GM19372 (cell line): Measurements from ENCODE around the gene TFEB.

Experiments used
- ATAC-seq: cut with Tn5 transposase; IDR thresholded peaks from one replicate; pipeline ENCODE4 v1.9.1; 2021; ENCODE audit warnings: mild to moderate bottlenecking, low read depth, moderate library complexity; ENCODE audit not compliant: unreplicated experiment

Gene TFEB

DNA sequence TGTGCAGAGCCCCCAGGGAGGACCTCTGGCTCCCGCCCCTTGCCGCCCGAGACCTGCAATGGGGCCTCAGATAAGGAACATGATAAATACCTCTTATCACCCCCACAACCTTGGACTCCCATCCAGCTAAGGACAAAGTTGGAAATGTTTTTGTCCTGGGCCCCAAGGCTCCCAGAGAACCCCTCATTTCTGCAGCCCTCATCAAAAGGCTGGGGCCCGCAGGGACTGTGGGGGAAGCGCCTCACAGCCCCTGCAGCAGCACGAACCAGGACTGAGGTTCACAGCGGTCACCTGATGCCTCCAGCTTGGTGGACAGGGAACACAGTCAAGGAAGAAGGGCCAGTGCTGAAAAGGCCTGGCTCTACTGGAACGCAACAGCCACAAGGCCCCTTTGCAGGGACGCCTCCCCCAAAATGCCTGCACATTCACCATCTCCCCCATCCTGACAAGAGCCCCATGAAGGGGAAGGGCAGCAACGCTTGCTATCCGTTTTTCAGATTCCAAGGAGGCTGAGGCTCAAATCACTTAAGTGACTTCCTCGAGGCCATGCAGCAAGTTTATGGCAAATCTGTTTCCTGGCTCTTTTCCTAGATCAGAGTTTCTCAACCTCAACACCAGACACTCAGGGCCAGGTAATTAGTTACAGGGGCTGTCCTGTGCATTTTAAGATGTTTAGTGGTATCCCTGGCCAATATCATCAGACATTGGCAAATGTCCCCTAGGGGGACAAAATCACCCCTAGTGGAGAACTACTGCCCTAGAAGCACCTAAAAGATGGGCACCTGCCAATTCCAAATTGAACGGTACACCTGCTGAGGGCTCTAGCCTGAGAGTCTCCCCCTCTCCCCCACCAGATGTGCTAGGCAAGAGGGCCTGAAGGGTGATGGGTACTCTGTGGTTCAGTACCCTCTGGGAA lies 10.6 kb downstream of the TFEB start:
- no peak for ATAC-seq

- no peak for ATAC-seq
Measured at GRCh38 chr6:41724228-41724580, 11.2 kb downstream of the TFEB start.

- ATAC-seq: peak; percentile 69
Measured at GRCh38 chr6:41723530-41724227, 11.7 kb downstream of the TFEB start.

DNA sequence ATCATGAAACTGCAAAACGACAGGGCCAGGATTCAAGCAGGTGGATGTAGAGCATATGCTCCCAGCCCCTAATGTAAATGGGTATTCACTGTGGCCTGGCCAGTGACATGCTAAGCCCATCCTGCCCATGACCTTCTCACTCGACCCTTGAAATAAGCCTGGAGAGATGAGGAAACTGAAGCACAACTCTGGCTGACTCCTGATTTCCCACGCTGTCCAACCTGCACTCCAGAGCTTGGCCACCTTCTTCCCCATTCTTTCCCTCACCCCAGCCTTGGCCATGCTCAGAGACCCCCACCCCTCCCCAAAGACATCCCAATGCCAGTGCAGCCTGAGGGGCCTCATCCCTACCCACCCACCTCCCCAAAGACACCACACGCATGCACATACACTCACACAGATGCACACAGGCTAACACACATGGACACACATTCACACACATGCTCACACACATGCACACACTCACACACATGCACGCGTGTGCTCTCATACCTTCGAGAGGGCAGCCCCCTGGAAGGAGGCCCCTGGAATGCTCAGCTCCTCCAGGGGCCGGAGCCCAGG lies 12.4 kb downstream of the TFEB start:
- ATAC-seq: no peak

DNA sequence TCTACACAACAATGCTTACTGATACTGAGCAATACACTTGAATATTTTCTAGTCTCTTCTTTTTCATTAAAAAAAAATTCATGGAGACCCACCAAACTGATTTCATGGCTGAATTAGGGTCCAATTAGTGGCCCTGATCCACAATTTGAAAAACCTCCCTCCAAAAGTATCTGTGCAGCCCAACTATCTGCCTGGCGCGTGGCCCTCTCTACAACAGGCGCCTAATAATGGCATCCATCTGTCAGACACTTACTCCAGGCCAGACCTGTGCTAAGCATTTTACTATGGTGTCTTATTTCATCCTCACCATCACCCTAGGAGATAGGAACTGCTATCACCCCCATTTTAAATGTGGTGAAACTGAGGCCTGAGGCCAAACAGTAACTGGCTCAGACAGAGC lies 14.0 kb downstream of the TFEB start:
- no peak for ATAC-seq

GRCh38 chr6:41720783-41721182 lies 14.6 kb downstream of the TFEB start:
- ATAC-seq: no peak

DNA sequence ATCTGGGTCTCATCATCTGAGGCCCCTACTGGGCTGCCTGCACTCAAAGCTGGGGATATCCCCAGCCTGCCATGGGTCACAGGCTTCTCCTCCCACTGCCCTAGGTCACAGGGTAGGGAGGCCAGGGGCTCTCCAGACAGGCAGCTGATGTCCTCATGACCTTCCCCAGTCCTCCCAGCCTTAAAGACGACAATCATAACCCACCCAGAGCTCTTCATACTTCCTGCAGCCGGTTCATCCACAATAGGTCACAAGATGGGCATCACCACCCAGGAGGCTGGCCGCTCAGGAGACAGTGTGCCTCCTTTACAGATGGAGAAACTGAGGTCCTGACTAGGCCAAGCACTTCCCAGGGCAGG lies 15.2 kb downstream of the TFEB start:
- ATAC-seq: no peak

- ATAC-seq: no peak
Measured at GRCh38 chr6:41719436-41720261, 15.8 kb downstream of the TFEB start.

GRCh38 chr6:41718828-41719227 lies 16.6 kb downstream of the TFEB start:
- no peak for ATAC-seq

- no peak for ATAC-seq
Measured at GRCh38 chr6:41717392-41717736, 18.0 kb downstream of the TFEB start.

DNA sequence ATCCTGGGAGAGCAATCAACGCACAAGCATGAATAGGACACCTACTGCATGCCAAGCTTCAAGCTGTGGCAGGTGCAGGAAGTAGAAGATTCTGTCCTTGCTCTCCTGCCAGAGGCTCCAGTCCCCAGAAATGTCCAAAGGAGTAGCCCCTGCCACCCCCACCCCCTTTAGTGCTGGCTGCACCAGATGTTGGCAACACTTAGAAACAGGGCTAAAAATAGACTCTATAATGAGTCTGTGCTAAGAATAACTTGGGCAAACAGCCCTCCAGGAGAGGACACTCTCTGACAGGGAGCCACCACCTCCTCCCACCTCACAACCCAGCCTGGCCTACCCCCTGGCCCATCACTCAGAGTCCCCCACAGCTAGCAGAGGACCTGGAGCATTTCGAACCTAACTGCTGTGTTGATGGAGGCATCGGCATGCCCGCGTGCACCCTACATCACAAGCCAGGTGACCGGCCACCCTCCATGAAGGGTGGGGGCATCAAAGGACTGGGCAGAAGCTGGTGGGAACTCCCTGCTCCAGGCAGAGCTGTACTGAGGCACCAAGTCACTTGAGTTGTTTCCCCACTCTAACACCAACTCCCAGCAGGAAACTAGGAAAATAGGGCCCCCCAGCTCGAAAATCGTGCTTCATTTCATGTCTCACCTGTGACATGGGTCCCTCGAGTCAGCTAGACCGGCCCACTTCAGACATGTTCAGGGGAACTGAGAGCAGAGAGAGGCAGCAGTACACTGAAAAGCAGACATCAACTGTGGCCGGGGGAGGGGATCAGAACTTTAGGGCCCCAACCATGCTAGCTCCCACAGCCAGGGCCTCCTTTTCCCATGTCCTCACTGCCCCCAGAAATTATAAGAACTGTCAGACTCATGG lies 18.7 kb downstream of the TFEB start:
- no peak for ATAC-seq

- ATAC-seq: no peak
Measured at GRCh38 chr6:41715795-41716515, 19.5 kb downstream of the TFEB start.

GRCh38 chr6:41714556-41715273 lies 20.7 kb downstream of the TFEB start:
- no peak for ATAC-seq

GRCh38 chr6:41713650-41714291 lies 21.6 kb downstream of the TFEB start:
- no peak for ATAC-seq

DNA sequence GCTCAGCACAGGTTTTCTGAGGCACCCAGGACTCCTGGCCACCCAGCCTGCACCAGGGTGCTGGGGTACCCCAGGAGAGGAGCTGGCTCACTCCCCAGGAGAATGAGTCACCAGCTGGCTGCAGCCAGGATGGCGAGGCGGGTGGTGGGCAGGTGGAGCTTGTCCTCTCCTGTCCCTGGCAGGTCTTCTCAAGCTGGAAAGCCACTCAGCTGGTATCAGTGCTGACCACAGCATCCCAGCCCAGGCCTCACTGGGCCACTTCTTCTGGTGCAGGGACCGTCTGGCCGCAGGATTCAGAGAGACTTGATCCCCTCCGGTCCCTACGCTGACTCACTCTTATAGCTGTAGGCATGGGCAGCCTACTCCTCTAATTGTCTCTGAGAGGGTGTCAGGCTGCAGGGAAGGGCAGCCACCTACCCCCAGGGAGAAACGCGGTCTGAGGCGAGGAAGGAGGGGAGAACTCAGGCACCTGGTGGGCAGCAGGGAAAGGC lies 22.2 kb downstream of the TFEB start:
- no peak for ATAC-seq

GRCh38 chr6:41712651-41713103 lies 22.7 kb downstream of the TFEB start:
- ATAC-seq: no peak

- no peak for ATAC-seq
Measured at GRCh38 chr6:41711323-41712038, 23.9 kb downstream of the TFEB start.
